Measurements from ENCODE around the gene SEC31B. TPM values are rescaled to one million over a fixed set of nuclear protein-coding genes. Genes with fewer than 3 reads are reported as not detected.

SEC31B gene
- total RNA-seq, 1 donor from 2014 or later: 11.6 TPM

GRCh38 chr10:100447663-100448062, 72.0 kb downstream of the SEC31B start:
- DNase-seq (ENCODE audit: extremely low read depth, low read depth, low spot score): no peak

GRCh38 chr10:100446130-100446761, 73.4 kb downstream of the SEC31B start:
- DNase-seq (ENCODE audit: extremely low read depth, low read depth, low spot score): no peak

GRCh38 chr10:100442548-100442947, 77.1 kb downstream of the SEC31B start:
- no peak for DNase-seq (ENCODE audit: extremely low read depth, low read depth, low spot score)

- no peak for DNase-seq (ENCODE audit: extremely low read depth, low read depth, low spot score)
Observed at GRCh38 chr10:100438674-100439315, 80.9 kb downstream of the SEC31B start.

Other genes with a start within 250 kb of the SEC31B start
- 33.7 and 54.5 TPM in 2 replicates for gene BLOC1S2, start 233.2 kb downstream of the SEC31B start, total RNA-seq
- gene PKD2L1, start 189.6 kb downstream of the SEC31B start, total RNA-seq: not detected in 2 replicates
- gene SCD, start 172.6 kb downstream of the SEC31B start, total RNA-seq: 140 and 142 TPM in 2 replicates
- gene WNT8B, start 56.9 kb downstream of the SEC31B start, total RNA-seq: not detected in 2 replicates
- 125 and 141 TPM in 2 replicates for gene NDUFB8, start 10.0 kb upstream of the SEC31B start, total RNA-seq
- gene HIF1AN, start 16.1 kb upstream of the SEC31B start, total RNA-seq: 6.1 and 9.9 TPM in 2 replicates
- gene PAX2, start 225.7 kb upstream of the SEC31B start, total RNA-seq: 3.2 and 3.9 TPM in 2 replicates